ENCODE results near the gene ARSB. TPM values are rescaled to one million over a fixed set of nuclear protein-coding genes. Genes with fewer than 3 reads are reported as not detected.

Gene ARSB
- total and polyA plus RNA-seq, 3 donors from 2014 or later = 5.3 to 12.9 (median 11.8) TPM

DNA sequence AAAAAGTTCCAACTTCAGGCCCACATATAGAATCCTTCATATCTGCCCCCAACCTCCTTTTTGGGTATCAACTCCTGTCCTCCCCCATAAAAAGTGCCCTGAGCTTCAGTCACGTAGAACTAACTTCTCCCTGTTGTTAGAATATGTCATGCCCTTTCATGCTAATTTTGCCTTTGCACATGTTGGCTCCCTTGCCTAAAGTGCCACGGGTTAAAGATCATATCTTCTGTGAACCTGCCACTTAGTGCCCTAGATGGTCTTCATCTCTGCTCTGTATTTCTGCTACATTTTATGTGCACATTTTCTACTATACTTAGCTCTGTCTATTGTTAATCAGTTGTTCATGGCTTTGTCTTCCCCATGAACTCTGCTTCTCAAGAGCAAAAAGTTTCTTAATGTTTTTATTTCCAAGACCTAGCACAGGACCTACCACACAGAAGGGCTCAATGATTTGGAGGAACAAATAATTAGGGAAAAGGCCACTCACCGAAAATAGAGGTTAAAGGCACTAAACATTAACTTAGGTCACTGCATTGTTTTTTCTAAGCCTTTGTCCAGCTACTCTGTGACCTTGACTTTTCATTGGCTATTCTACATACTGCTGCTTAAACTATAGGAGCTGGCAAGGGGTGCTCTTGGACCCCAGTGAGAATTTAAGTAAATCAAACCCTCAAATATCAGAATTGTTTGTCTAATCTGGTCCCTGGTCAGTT, 94.3 kb downstream of the ARSB start:
- DNase-seq = no peak
- Histone ChIP-seq H3K4me1 (no peaks in the 10 kb centered on the region), H3K36me3 (ENCODE audit: low read depth, missing control alignments) (no peaks in the 10 kb centered on the region), H3K27ac (no peak overlapping the region), H3K27me3 (no peaks in the 10 kb centered on the region), H3K4me3 (no peak overlapping the region), H3K9me3 (no peaks in the 10 kb centered on the region)
- TF ChIP-seq, protein P1, sequence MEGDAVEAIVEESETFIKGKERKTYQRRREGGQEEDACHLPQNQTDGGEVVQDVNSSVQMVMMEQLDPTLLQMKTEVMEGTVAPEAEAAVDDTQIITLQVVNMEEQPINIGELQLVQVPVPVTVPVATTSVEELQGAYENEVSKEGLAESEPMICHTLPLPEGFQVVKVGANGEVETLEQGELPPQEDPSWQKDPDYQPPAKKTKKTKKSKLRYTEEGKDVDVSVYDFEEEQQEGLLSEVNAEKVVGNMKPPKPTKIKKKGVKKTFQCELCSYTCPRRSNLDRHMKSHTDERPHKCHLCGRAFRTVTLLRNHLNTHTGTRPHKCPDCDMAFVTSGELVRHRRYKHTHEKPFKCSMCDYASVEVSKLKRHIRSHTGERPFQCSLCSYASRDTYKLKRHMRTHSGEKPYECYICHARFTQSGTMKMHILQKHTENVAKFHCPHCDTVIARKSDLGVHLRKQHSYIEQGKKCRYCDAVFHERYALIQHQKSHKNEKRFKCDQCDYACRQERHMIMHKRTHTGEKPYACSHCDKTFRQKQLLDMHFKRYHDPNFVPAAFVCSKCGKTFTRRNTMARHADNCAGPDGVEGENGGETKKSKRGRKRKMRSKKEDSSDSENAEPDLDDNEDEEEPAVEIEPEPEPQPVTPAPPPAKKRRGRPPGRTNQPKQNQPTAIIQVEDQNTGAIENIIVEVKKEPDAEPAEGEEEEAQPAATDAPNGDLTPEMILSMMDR (IDR thresholded peaks at IDR 0.05) = no peak
- no peak for TF ChIP-seq POLR2A (IDR thresholded peaks at IDR 0.05)
- intact Hi-C loops (cut with DNase I; ENCODE audit: low total_unique reads) = no loop called here
- WGBS, 2 donors = 83 to 88% methylated on average over 3 of the region's 3 CpGs

GRCh38 chr5:78889369-78890140, 95.6 kb downstream of the ARSB start:
- H3K36me3 ChIP-seq (ENCODE audit: low read depth, missing control alignments) = no peaks in the 10 kb centered on the region
- intact Hi-C loops (cut with DNase I; ENCODE audit: low total_unique reads) = no loop called here
- no peaks in the 10 kb centered on the region for H3K27me3 ChIP-seq
- no peak for DNase-seq
- no peak overlapping the region for H3K27ac ChIP-seq
- TF ChIP-seq, protein P1 (IDR thresholded peaks at IDR 0.05) = no peak
- no peak for TF ChIP-seq POLR2A (IDR thresholded peaks at IDR 0.05)
- H3K4me3 ChIP-seq = no peak overlapping the region
- no peaks in the 10 kb centered on the region for H3K9me3 ChIP-seq
- 86 to 87% methylated on average over 6 of the region's 6 CpGs for WGBS, 2 donors
- H3K4me1 ChIP-seq = no peaks in the 10 kb centered on the region

DNA sequence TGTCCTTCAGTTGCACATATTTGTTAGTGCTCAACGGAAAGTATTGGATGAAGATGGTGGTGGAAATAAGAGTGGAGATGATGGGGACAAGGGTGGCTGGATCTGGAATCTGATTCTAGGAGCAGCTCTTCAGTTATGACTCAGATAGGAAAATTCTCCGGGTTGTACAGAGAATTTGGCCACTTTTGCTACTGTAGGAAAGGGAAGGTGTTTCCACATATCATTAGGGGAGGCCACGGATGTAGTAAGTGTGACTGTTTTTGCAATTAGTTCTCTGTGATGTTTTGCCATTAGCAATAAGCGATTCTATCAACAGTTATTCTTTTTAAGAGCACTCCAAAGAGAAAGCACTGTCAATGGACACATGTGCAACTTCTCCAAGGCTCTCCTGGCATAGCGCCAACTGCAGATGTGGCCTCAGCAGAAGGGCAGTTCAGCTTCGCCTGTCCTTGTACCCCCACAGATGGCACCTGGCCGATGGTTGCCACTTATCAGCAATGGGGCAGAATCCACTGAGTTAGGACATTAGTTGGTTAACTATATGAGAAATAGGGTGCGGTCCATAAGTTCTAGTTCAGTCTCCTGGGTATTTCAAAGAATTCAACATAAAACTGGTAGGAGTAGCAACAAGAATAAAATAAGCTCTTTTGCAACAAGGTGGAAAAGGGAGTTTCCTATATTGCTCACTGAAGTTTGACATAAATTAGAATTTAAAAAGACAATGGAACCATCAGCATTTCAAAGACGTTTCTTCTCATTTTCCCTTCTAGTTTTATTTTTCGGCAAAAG, 96.3 kb downstream of the ARSB start:
- Histone ChIP-seq H3K4me1 (no peaks in the 10 kb centered on the region), H3K27ac (no peak overlapping the region), H3K36me3 (ENCODE audit: low read depth, missing control alignments) (no peaks in the 10 kb centered on the region), H3K9me3 (no peaks in the 10 kb centered on the region), H3K27me3 (no peaks in the 10 kb centered on the region), H3K4me3 (no peak overlapping the region)
- intact Hi-C loops (cut with DNase I; ENCODE audit: low total_unique reads) = no loop called here
- no peak for DNase-seq
- WGBS, 2 donors = 80 to 82% methylated on average over 10 of the region's 10 CpGs
- TF ChIP-seq, protein P1 (IDR thresholded peaks at IDR 0.05) = no peak
- no peak for TF ChIP-seq POLR2A (IDR thresholded peaks at IDR 0.05)

DNA sequence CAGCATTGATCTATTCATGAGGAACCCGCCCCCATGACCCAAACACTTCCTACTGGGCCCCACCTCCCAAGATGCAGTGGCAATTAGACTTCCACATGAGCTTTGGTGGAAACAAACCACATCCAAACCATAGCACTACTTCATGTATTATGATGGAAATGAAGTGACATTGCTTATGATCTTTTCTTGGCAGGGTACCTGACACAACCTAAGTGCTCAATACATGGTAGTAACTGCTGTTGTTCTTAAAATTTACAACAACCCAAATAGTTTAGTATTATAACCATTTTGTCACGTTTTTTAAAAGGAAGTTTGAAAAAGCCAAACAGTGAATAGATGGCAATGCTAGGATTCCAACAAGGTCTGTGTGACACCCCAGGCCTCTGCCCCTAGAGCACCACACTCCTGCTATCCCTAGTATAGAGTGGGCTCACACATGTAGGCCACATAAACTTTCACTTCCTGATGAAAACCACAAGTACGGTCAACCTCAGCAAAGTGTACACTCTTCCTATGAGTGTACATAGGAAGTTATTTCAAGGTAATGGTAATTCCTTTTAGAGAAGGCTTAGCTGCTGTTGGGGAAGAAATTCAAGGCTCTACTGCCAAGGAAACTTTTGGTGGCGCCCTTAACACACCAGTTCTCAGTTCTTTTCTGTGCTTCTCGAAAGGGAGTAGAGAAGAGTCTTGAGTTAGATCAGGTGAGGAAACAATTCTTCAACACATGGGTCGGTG, 97.6 kb downstream of the ARSB start:
- Histone ChIP-seq H3K4me3 (no peak overlapping the region), H3K9me3 (no peaks in the 10 kb centered on the region), H3K27ac (no peak overlapping the region), H3K4me1 (no peaks in the 10 kb centered on the region), H3K36me3 (ENCODE audit: low read depth, missing control alignments) (no peaks in the 10 kb centered on the region), H3K27me3 (no peaks in the 10 kb centered on the region)
- TF ChIP-seq, protein P1 (IDR thresholded peaks at IDR 0.05) = no peak
- TF ChIP-seq POLR2A (IDR thresholded peaks at IDR 0.05) = no peak
- 88 to 91% methylated on average over 6 of the region's 6 CpGs for WGBS, 2 donors
- no peak for DNase-seq
- intact Hi-C loops (cut with DNase I; ENCODE audit: low total_unique reads) = no loop called here
